Immature natural killer cell (primary cell): ENCODE measurements around the gene SOX1. TPM values are rescaled to one million over a fixed set of nuclear protein-coding genes. Genes with fewer than 3 reads are reported as not detected.
A peak's percentile ranks its signal among the peaks of the same experiment; 100 is the strongest.

Experiments used
- DNase-seq, 3 donors: peaks; one replicate each; pipeline ENCODE4 v3.0.0; 2022; ENCODE audit warnings: mixed read lengths in 1 of 3
- H3K27ac Mint-ChIP-seq, 6 donors: one replicate each; pipeline ENCODE4 v1.8.0; 2020; ENCODE audit warnings: mixed read lengths in 6 of 6, mild to moderate bottlenecking in 5 of 6, inconsistent platforms in 4 of 6, moderate library complexity in 3 of 6
- H3K27me3 Mint-ChIP-seq, 3 donors: one replicate each; pipeline ENCODE4 v1.8.0; 2020 to 2021; ENCODE audit warnings: low read depth in 3 of 3, mild to moderate bottlenecking in 3 of 3, mixed read lengths in 3 of 3, moderate library complexity in 3 of 3, inconsistent platforms in 1 of 3
- H3K36me3 Mint-ChIP-seq, 3 donors: one replicate each; pipeline ENCODE4 v1.8.0; 2020; ENCODE audit warnings: mixed read lengths in 3 of 3, inconsistent platforms in 2 of 3, mild to moderate bottlenecking in 2 of 3
- H3K4me1 Mint-ChIP-seq, 2 donors: one replicate each; pipeline ENCODE4 v1.8.0; 2020; ENCODE audit warnings: inconsistent platforms in 2 of 2, mild to moderate bottlenecking in 2 of 2, mixed read lengths in 2 of 2, moderate library complexity in 1 of 2
- H3K4me3 Mint-ChIP-seq, 5 donors: one replicate each; pipeline ENCODE4 v1.8.0; 2020; ENCODE audit warnings: mild to moderate bottlenecking in 5 of 5, mixed read lengths in 5 of 5, inconsistent platforms in 3 of 5, moderate library complexity in 3 of 5
- H3K9me3 Mint-ChIP-seq, 6 donors: one replicate each; pipeline ENCODE4 v1.8.0; 2020; ENCODE audit warnings: mild to moderate bottlenecking in 6 of 6, mixed read lengths in 6 of 6, inconsistent platforms in 4 of 6, moderate library complexity in 3 of 6
- polyA plus RNA-seq, 3 donors: library from polyadenylated mRNA; unstranded; fragments of 300-500 nt; fragmentation: Illumina TruSeq; gene quantifications; one replicate each; pipeline ENCODE4 v1.2.3, GENCODE V29; 2021

The SOX1 gene
- not detected for polyA plus RNA-seq

GRCh38 chr13:112067116-112067741, at the start of gene SOX1:
Gene SOX1, plus strand, starts transcription at chr13:112067149. Its CDS starts 510 bp downstream, at chr13:112067659.
- H3K9me3 Mint-ChIP-seq: peaks cover 9 to 50% (median 30%) of the 10 kb centered on the region in 6 donors
- peaks cover 0 to 17% (median 7%) of the 10 kb centered on the region in 3 donors for H3K36me3 Mint-ChIP-seq
- H3K4me3 Mint-ChIP-seq: peak within 1 kb of the TSS; percentile 55 to 65 (median 59)
- DNase-seq: no peak
- no peak within 1 kb of the TSS for H3K27ac Mint-ChIP-seq
- H3K27me3 Mint-ChIP-seq: peaks cover 32 to 70% (median 56%) of the 10 kb centered on the region in 3 donors
- peaks cover 16 to 23% of the 10 kb centered on the region in 2 donors for H3K4me1 Mint-ChIP-seq

DNA sequence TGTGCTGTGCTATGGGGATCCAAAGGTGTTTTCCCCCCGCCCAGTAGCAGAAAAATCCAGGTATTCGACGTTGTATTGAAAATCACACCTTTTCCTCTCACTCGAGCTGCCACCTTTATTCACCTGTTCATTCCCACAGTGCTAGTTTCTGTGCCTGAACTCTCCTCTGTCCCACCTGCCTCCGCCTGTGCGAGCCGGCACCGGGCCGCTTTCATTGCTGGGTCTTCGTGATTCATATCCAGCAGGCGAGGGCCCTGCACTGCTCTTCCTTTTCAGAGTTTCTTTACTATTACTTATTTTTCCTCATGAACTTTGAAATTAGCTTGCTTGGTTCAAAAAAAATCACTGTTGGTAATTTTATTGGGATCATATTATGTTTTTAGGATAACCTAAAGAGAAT, 42.4 kb upstream of the SOX1 start:
- Mint-ChIP-seq H3K27ac (no peak overlapping the region), H3K36me3 (no peaks in the 10 kb centered on the region), H3K4me1 (no peaks in the 10 kb centered on the region), H3K4me3 (no peak overlapping the region), H3K27me3 (peaks cover 1 to 19% (median 1%) of the 10 kb centered on the region in 3 donors), H3K9me3 (peaks cover 0 to 2% (median 0%) of the 10 kb centered on the region in 6 donors)
- DNase-seq: no peak

DNA sequence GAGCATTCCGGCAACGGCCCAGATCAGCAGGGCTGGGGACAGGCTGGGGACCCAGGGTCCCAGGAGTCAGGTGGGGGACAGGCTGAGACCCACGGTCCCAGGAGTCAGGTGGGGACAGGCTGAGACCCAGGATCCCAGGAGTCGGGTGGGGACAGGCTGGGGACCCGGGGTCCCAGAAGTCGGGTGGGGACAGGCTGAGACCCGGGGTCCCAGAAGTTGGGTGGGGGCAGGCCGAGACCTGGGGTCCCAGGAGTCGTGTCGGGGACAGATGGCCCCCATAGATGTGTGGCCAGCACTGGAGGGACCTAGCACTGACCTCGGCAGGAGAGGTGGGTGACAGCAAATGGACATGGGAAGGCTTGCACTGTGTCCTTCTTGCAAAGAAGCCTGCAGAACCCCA, 39.7 kb upstream of the SOX1 start:
- H3K27me3 Mint-ChIP-seq: peaks cover 1 to 16% (median 1%) of the 10 kb centered on the region in 3 donors
- no peak overlapping the region for H3K27ac Mint-ChIP-seq
- no peaks in the 10 kb centered on the region for H3K36me3 Mint-ChIP-seq
- peaks cover 0 to 2% (median 0%) of the 10 kb centered on the region in 6 donors for H3K9me3 Mint-ChIP-seq
- DNase-seq: no peak
- no peak overlapping the region for H3K4me3 Mint-ChIP-seq
- H3K4me1 Mint-ChIP-seq: no peaks in the 10 kb centered on the region

- Mint-ChIP-seq H3K36me3 (no peaks in the 10 kb centered on the region), H3K9me3 (peaks cover 0 to 2% (median 0%) of the 10 kb centered on the region in 6 donors), H3K4me1 (no peaks in the 10 kb centered on the region), H3K27me3 (peaks cover 1 to 16% (median 1%) of the 10 kb centered on the region in 3 donors), H3K27ac (no peak overlapping the region), H3K4me3 (no peak overlapping the region)
- no peak for DNase-seq
Measured at GRCh38 chr13:112028481-112028880, 38.5 kb upstream of the SOX1 start.

- Mint-ChIP-seq H3K4me1 (no peaks in the 10 kb centered on the region), H3K36me3 (no peaks in the 10 kb centered on the region), H3K27ac (no peak overlapping the region), H3K27me3 (peaks cover 1 to 16% (median 1%) of the 10 kb centered on the region in 3 donors), H3K4me3 (no peak overlapping the region), H3K9me3 (peaks cover 0 to 2% (median 0%) of the 10 kb centered on the region in 6 donors)
- DNase-seq: no peak
Measured at GRCh38 chr13:112029143-112029542, 37.8 kb upstream of the SOX1 start.

DNA sequence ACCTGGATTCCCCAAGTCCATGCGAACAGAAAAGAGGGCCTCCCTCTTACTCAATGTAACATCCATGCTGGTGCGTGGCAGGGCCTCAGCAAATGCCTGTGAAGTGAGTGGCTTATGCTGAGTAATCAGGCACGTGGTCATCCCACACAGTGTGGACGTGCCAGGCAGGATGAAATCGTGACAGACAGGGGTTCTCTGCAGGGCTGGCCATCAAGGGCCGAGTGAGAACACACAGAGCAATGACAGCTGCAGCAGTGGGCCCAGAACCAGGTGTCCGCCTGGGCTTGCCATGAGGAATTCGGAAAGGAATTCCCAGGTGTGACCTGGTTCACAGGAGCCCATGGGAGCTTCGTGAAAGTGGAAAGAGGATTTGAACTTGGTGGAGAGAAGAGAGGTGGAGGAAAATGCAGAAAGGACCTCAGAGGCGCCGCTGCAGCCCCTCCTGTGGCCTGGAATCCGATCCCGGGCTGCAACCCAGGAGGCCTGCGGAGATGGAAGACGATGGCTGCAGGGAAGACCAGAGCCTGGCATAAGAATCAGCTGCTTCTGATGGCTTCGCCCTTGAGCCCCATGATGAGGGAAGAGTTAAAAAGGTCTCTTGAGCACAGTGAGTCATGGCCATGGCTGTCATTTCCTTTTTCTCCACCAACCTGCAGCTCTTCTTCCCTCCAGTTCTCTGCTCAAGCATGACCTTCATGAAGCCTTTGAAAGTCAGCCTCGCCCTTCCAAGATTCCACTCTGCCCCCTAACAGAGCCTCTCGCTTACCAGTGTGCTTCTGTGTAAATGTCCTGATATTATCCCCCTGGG, 34.6 kb upstream of the SOX1 start:
- Mint-ChIP-seq H3K27ac (no peak overlapping the region), H3K4me3 (no peak overlapping the region), H3K27me3 (peaks cover 0 to 2% (median under 1%) of the 10 kb centered on the region in 3 donors), H3K9me3 (no peaks in the 10 kb centered on the region), H3K4me1 (no peaks in the 10 kb centered on the region), H3K36me3 (no peaks in the 10 kb centered on the region)
- DNase-seq: no peak

- H3K36me3 Mint-ChIP-seq: no peaks in the 10 kb centered on the region
- no peaks in the 10 kb centered on the region for H3K9me3 Mint-ChIP-seq
- DNase-seq: no peak
- H3K4me3 Mint-ChIP-seq: no peak overlapping the region
- H3K27me3 Mint-ChIP-seq: peaks cover 0 to 4% (median 0%) of the 10 kb centered on the region in 3 donors
- no peak overlapping the region for H3K27ac Mint-ChIP-seq
- H3K4me1 Mint-ChIP-seq: no peaks in the 10 kb centered on the region
Measured at GRCh38 chr13:112034231-112034630, 32.7 kb upstream of the SOX1 start.

GRCh38 chr13:112034846-112035245, 32.1 kb upstream of the SOX1 start:
- H3K36me3 Mint-ChIP-seq: no peaks in the 10 kb centered on the region
- peaks cover 0 to 6% (median 0%) of the 10 kb centered on the region in 3 donors for H3K27me3 Mint-ChIP-seq
- H3K4me3 Mint-ChIP-seq: no peak overlapping the region
- no peaks in the 10 kb centered on the region for H3K9me3 Mint-ChIP-seq
- DNase-seq: no peak
- no peaks in the 10 kb centered on the region for H3K4me1 Mint-ChIP-seq
- no peak overlapping the region for H3K27ac Mint-ChIP-seq

GRCh38 chr13:112042496-112042895, 24.5 kb upstream of the SOX1 start:
- no peak overlapping the region for H3K27ac Mint-ChIP-seq
- H3K36me3 Mint-ChIP-seq: no peaks in the 10 kb centered on the region
- no peaks in the 10 kb centered on the region for H3K4me1 Mint-ChIP-seq
- H3K9me3 Mint-ChIP-seq: peaks cover 0 to 20% (median 3%) of the 10 kb centered on the region in 6 donors
- H3K27me3 Mint-ChIP-seq: peaks cover 0 to 16% (median 6%) of the 10 kb centered on the region in 3 donors
- H3K4me3 Mint-ChIP-seq: no peak overlapping the region
- no peak for DNase-seq

GRCh38 chr13:112052213-112052612, 14.7 kb upstream of the SOX1 start:
- no peak for DNase-seq
- Mint-ChIP-seq H3K27me3 (peaks cover 25 to 37% (median 27%) of the 10 kb centered on the region in 3 donors), H3K27ac (no peak overlapping the region), H3K4me1 (no peaks in the 10 kb centered on the region), H3K9me3 (peaks cover 0 to 29% (median 4%) of the 10 kb centered on the region in 6 donors), H3K4me3 (peak overlapping the region in 1 of 5 donors; percentile 48), H3K36me3 (no peaks in the 10 kb centered on the region)

- peaks cover 31 to 43% (median 33%) of the 10 kb centered on the region in 3 donors for H3K27me3 Mint-ChIP-seq
- H3K27ac Mint-ChIP-seq: no peak overlapping the region
- H3K4me3 Mint-ChIP-seq: peak overlapping the region in 1 of 5 donors; percentile 43
- H3K36me3 Mint-ChIP-seq: no peaks in the 10 kb centered on the region
- no peaks in the 10 kb centered on the region for H3K4me1 Mint-ChIP-seq
- H3K9me3 Mint-ChIP-seq: peaks cover 0 to 23% (median 3%) of the 10 kb centered on the region in 6 donors
- no peak for DNase-seq
Measured at GRCh38 chr13:112053167-112053743, 13.7 kb upstream of the SOX1 start.

DNA sequence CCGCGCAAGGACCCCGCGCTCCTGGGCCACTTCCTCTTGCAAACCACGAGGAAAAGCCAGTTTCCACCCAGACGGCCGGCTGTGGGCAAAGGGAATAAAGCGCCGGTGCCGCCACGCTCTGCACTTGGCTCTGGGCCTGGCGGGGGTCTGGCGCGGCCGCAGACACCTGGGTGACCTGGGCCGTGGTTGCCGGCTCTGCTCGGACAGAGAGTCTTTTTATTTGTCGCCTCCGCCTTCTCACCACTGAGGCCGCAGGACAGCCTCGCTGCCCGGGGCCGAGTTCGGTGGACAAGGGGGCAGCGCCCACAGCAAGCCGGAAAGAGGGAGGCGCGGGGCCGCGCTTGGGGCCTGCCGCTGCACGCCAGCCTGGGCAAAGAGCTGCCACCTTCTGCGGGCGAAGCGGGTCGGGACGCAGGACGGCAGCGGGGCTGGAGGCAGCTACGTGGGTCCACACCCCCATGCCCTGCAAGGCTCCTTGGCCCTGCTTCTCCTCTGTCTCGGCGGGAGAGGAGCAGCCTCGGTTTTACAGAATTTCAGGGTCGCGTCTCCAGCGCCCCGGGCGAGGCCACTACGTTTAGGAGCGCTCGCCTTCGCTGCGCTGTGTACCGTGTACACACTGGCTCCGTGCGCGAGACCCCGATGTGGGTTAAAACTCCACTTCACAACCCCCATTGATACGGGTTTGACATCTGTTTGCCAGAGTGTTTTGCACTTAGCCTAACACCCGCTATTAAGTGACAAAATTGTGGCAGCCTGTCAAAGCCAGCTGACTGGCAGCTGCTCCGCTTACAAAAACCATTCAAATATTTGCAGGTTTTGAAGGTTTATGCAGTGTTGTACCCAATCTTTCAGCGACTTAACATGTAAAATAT, 13.0 kb upstream of the SOX1 start:
- no peak for DNase-seq
- H3K4me3 Mint-ChIP-seq: no peak overlapping the region
- no peak overlapping the region for H3K27ac Mint-ChIP-seq
- no peaks in the 10 kb centered on the region for H3K36me3 Mint-ChIP-seq
- H3K27me3 Mint-ChIP-seq: peaks cover 33 to 48% (median 33%) of the 10 kb centered on the region in 3 donors
- H3K4me1 Mint-ChIP-seq: no peaks in the 10 kb centered on the region
- H3K9me3 Mint-ChIP-seq: peaks cover 0 to 23% (median 3%) of the 10 kb centered on the region in 6 donors

GRCh38 chr13:112054616-112055015, 12.3 kb upstream of the SOX1 start:
- peaks cover 38 to 50% (median 38%) of the 10 kb centered on the region in 3 donors for H3K27me3 Mint-ChIP-seq
- peak overlapping the region in 1 of 5 donors; percentile 42 for H3K4me3 Mint-ChIP-seq
- no peak for DNase-seq
- H3K9me3 Mint-ChIP-seq: peaks cover 0 to 28% (median 3%) of the 10 kb centered on the region in 6 donors
- no peaks in the 10 kb centered on the region for H3K4me1 Mint-ChIP-seq
- H3K27ac Mint-ChIP-seq: no peak overlapping the region
- H3K36me3 Mint-ChIP-seq: no peaks in the 10 kb centered on the region
